ENCODE data around the gene NTM.

DNA sequence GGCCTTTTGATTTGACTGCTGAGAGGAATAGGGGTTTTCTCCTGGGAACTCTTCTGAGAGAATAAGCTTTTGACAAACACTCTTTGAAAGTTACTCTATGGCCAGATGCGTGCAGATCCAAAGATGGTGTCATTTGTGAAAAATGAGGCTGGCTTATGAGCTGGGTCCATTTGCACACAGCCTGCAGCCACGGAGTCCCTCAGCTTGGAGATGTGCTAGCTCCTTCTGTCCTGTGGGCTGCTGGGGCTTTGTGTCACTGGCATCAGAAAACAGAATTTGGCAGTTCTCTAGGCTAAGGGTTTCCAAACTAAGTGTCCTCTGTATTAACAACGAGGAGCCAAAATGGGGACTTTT lies 702.4 kb downstream of the NTM start:
- TF ChIP-seq, protein P1, sequence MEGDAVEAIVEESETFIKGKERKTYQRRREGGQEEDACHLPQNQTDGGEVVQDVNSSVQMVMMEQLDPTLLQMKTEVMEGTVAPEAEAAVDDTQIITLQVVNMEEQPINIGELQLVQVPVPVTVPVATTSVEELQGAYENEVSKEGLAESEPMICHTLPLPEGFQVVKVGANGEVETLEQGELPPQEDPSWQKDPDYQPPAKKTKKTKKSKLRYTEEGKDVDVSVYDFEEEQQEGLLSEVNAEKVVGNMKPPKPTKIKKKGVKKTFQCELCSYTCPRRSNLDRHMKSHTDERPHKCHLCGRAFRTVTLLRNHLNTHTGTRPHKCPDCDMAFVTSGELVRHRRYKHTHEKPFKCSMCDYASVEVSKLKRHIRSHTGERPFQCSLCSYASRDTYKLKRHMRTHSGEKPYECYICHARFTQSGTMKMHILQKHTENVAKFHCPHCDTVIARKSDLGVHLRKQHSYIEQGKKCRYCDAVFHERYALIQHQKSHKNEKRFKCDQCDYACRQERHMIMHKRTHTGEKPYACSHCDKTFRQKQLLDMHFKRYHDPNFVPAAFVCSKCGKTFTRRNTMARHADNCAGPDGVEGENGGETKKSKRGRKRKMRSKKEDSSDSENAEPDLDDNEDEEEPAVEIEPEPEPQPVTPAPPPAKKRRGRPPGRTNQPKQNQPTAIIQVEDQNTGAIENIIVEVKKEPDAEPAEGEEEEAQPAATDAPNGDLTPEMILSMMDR (IDR thresholded peaks at IDR 0.05) = no peak
- TF ChIP-seq EP300 (IDR thresholded peaks at IDR 0.05) = no peak
- no peak for TF ChIP-seq POLR2A (IDR thresholded peaks at IDR 0.05)
